ENCODE results near the gene EPB41L4A. TPM values are rescaled to one million over a fixed set of nuclear protein-coding genes. Genes with fewer than 3 reads are reported as not detected.

The EPB41L4A gene
- polyA plus RNA-seq, 1 donor from 2014 or later, result 2.1 TPM

GRCh38 chr5:112119508-112119907 is 299.6 kb downstream of the EPB41L4A start:
- peaks cover 17% of the 10 kb centered on the region for H3K27me3 Mint-ChIP-seq
- no peaks in the 10 kb centered on the region for H3K36me3 Mint-ChIP-seq
- peaks cover 1 to 7% (median 3%) of the 10 kb centered on the region in 3 donors for H3K9me3 Mint-ChIP-seq
- H3K4me3 Mint-ChIP-seq, result no peak overlapping the region
- H3K27ac Mint-ChIP-seq, result no peak overlapping the region
- H3K4me1 Mint-ChIP-seq, result peaks cover 0 to 1% (median 0%) of the 10 kb centered on the region in 3 donors

DNA sequence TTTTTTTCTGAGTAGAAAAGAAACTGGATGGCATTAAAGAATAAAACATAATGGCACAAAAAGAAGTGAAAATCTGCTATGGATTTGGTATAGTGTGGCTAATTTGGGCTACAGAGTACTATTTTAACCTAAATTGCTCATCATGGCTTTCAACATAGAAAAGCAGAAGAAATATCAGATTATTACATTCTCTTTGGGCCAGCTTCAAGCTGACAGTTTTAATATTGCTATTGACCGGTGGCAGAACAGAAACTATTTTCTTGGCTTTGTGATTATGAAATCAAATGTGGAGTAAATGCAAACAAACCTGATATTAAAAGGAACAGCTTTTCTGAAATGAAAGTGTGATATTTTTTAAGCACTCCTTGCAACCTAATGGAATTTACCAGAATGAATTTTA is 301.5 kb downstream of the EPB41L4A start:
- peaks cover 15% of the 10 kb centered on the region for H3K27me3 Mint-ChIP-seq
- no peaks in the 10 kb centered on the region for H3K36me3 Mint-ChIP-seq

DNA sequence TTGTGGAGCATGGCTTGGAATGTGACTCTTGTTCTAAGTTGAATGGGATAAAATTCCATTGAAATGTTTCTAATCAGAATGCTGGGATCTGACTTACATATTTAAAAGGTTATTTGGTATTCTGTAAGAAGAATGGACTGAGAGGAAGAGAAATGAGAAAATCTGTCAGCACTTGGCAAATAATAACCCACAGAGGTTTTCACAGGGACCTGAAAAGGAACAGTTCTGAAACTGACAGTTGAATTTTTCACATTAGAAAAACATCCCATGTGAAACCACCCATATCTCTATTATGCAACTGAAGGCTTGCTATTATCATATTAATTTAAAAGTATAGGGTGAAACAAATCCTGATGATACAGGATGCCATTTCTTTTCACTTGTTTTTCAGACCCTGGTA is 302.7 kb downstream of the EPB41L4A start:
- Mint-ChIP-seq H3K27ac (no peak overlapping the region), H3K4me3 (no peak overlapping the region), H3K36me3 (no peaks in the 10 kb centered on the region), H3K27me3 (peaks cover 15% of the 10 kb centered on the region), H3K4me1 (peaks cover 0 to 1% (median 0%) of the 10 kb centered on the region in 3 donors), H3K9me3 (peaks cover 1 to 5% (median 3%) of the 10 kb centered on the region in 3 donors)

More for the DNA sequence above, 301.5 kb downstream of the EPB41L4A start:
- Mint-ChIP-seq H3K4me3 (no peak overlapping the region), H3K9me3 (peaks cover 1 to 7% (median 3%) of the 10 kb centered on the region in 3 donors), H3K4me1 (peaks cover 0 to 1% (median 0%) of the 10 kb centered on the region in 3 donors), H3K27ac (no peak overlapping the region)

DNA sequence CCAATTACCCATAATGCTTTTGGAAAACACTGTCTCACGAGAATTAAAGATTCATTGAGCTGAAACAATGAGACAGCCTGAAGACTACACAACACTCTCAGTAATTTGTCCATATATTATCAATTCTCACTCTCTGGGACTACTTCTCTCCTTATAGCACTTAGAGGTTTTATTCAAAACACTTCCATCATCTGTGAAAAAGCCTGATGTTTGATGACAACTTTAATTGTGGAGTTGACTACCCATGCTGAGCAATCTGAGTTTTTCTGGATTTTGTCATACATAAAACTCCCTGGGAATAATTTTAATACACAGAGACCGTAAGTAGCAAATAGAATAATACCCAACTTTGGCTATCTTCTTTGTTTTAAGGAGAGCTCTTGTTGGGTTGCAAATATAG is 305.5 kb downstream of the EPB41L4A start:
- peaks cover 0 to 2% (median 0%) of the 10 kb centered on the region in 3 donors for H3K9me3 Mint-ChIP-seq
- no peak overlapping the region for H3K4me3 Mint-ChIP-seq
- H3K36me3 Mint-ChIP-seq, result no peaks in the 10 kb centered on the region
- H3K4me1 Mint-ChIP-seq, result no peaks in the 10 kb centered on the region
- H3K27ac Mint-ChIP-seq, result no peak overlapping the region
- H3K27me3 Mint-ChIP-seq, result peaks cover 8% of the 10 kb centered on the region
